22Rv1 (cell line): Measurements from ENCODE around the gene PCDHA6.

Experiments used
- CTCF ChIP-seq: fragments of 450-650 bp; IDR thresholded peaks from 2 replicates; pipeline ENCODE4 v1.5.1; 2017; ENCODE audit warnings: mild to moderate bottlenecking
- ZFX ChIP-seq: fragments of 450-650 bp; IDR thresholded peaks from 2 replicates; pipeline ENCODE4 v1.6.1; 2017; ENCODE audit warnings: antibody characterized with exemption, borderline replicate concordance

GRCh38 chr5:140869555-140869886, 41.8 kb downstream of the PCDHA6 start:
- TF ChIP-seq ZFX = no peak
- TF ChIP-seq CTCF = no peak
